GM12878 (cell line): ENCODE measurements around the gene SFXN5. TPM values are rescaled to one million over a fixed set of nuclear protein-coding genes. Genes with fewer than 3 reads are reported as not detected.

ENCODE experiments used
- ATAC-seq: fragments of 200-7000 bp; cut with Tn5 transposase; 3 replicates; pipeline ENCODE4 v1.9.1; 2020; ENCODE audit warnings: mild to moderate bottlenecking, moderate library complexity
- BruUV-seq: library from RNA; stranded (reverse); fragments of 400-500 nt; replicated peaks from 2 replicates; lab custom pipeline; 2021; lab: Mats Ljungman, UMichigan
- CTCF ChIA-PET: fragments of 300-600 bp; sonication (Branson Sonifier 250); formaldehyde crosslinking; extraction: SDS; loops from one replicate; lab custom pipeline; 2021; ENCODE audit warnings: inconsistent platforms; lab: Yijun Ruan, JAX
- POLR2A ChIA-PET: fragments of 350-600 bp; formaldehyde crosslinking; extraction: SDS; loops from one replicate; lab custom pipeline; 2021; ENCODE audit warnings: inconsistent platforms; lab: Charles Lee
- RAD21 ChIA-PET: fragments of 300-600 bp; sonication (Branson Sonifier 250); formaldehyde crosslinking; loops from one replicate; lab custom pipeline; 2023; ENCODE audit warnings: antibody characterized with exemption; ENCODE audit not compliant: unreplicated experiment; lab: Charles Lee
- SMC1A ChIA-PET: fragments of 300-600 bp; sonication (Branson Sonifier 250); formaldehyde crosslinking; loops from one replicate; lab custom pipeline; 2023; ENCODE audit not compliant: unreplicated experiment, uncharacterized antibody; lab: Charles Lee
- DNase-seq: peaks from one replicate; pipeline ENCODE4 v3.0.0-alpha.2; 2011; ENCODE audit warnings: low read depth, low spot score
- FAIRE-seq: peaks from 3 replicates; lab custom pipeline; 2011; peaks lifted over from hg19 to GRCh38; lab: Jason Lieb, UNC
- H2AFZ ChIP-seq: 2 replicates; pipeline ENCODE4 v1.6.0; 2011; ENCODE audit warnings: low read depth, low read length, control low read depth; ENCODE audit not compliant: control insufficient read depth
- H3K27ac ChIP-seq: 2 replicates; pipeline ENCODE4 v1.5.1; 2011; ENCODE audit warnings: control low read depth; ENCODE audit not compliant: control insufficient read depth, insufficient read depth
- H3K27me3 ChIP-seq, 2 experiments: replicated peaks in 1 of 2; 2 replicates each; pipeline versions ENCODE4 v1.6.0 to v1.6.1; 2011; ENCODE audit warnings: low read length in 1 of 2; ENCODE audit not compliant: control insufficient read depth in 2 of 2, insufficient read depth in 2 of 2
- H3K36me3 ChIP-seq, 2 experiments: 2 replicates each; pipeline ENCODE4 v1.5.1; 2011; ENCODE audit warnings: low read length in 1 of 2; ENCODE audit not compliant: control insufficient read depth in 2 of 2, insufficient read depth in 2 of 2
- H3K4me1 ChIP-seq: 2 replicates; pipeline ENCODE4 v1.6.1; 2011; ENCODE audit warnings: mild to moderate bottlenecking, low read length, moderate library complexity, mixed read lengths; ENCODE audit not compliant: control insufficient read depth, insufficient read depth
- H3K4me2 ChIP-seq: 2 replicates; pipeline ENCODE4 v1.6.0; 2011; ENCODE audit warnings: control low read depth; ENCODE audit not compliant: control insufficient read depth, insufficient read depth
- H3K4me3 ChIP-seq: fragments of 200-600 bp; sonication (generic); 2 replicates; pipeline ENCODE4 v1.5.1; 2016
- H3K79me2 ChIP-seq: 2 replicates; pipeline ENCODE4 v1.6.0; 2011; ENCODE audit warnings: low read length; ENCODE audit not compliant: control insufficient read depth, insufficient read depth
- H3K9ac ChIP-seq: 2 replicates; pipeline ENCODE4 v1.8.0; 2011; ENCODE audit warnings: low read length, control low read depth, mixed read lengths; ENCODE audit not compliant: control insufficient read depth, insufficient read depth
- H3K9me3 ChIP-seq: replicated peaks from 3 replicates; pipeline ENCODE4 v1.5.1; 2011; ENCODE audit warnings: mild to moderate bottlenecking, low read length; ENCODE audit not compliant: control insufficient read depth, insufficient read depth
- H4K20me1 ChIP-seq: 2 replicates; pipeline ENCODE4 v1.6.0; 2011; ENCODE audit not compliant: control insufficient read depth, insufficient read depth
- EP300 ChIP-seq, 2 experiments: fragments of 150-350 bp in 1 of 2; IDR thresholded peaks; 2 replicates each; pipeline ENCODE4 v1.6.1; 2011 to 2012; ENCODE audit warnings: low read depth in 2 of 2, low read length in 2 of 2, borderline replicate concordance in 1 of 2, improper control_type of control experiment in 1 of 2, inconsistent platforms in 1 of 2; ENCODE audit not compliant: control insufficient read depth in 1 of 2
- FOS ChIP-seq: IDR thresholded peaks from 3 replicates; pipeline ENCODE4 v1.6.1; 2011; ENCODE audit warnings: borderline replicate concordance; ENCODE audit not compliant: insufficient read length; ENCODE audit errors: extremely low read depth
- FOXM1 ChIP-seq: IDR thresholded peaks from 2 replicates; pipeline ENCODE4 v1.6.1; 2012; ENCODE audit warnings: low read depth, mild to moderate bottlenecking, inconsistent platforms, low read length, moderate library complexity
- HCFC1 ChIP-seq: fragments of 150-350 bp; IDR thresholded peaks from 2 replicates; pipeline ENCODE4 v1.6.1; 2014; ENCODE audit warnings: low read length
- KAT2A ChIP-seq: conservative IDR thresholded peaks from 2 replicates; pipeline ENCODE4 v1.6.1; 2011; ENCODE audit warnings: low read depth, low read length; ENCODE audit not compliant: control insufficient read depth
- MEF2A ChIP-seq: IDR thresholded peaks from 2 replicates; pipeline ENCODE4 v1.6.1; 2011; ENCODE audit warnings: low read depth, mild to moderate bottlenecking, low read length, moderate library complexity; ENCODE audit not compliant: insufficient read depth
- MYC ChIP-seq: IDR thresholded peaks from 2 replicates; pipeline ENCODE4 v1.6.1; 2011; ENCODE audit warnings: mild to moderate bottlenecking, low read length, moderate library complexity, inconsistent platforms; ENCODE audit not compliant: insufficient read depth, insufficient replicate concordance, insufficient read length, severe bottlenecking
- NFIC ChIP-seq: IDR thresholded peaks from 2 replicates; pipeline ENCODE4 v1.6.1; 2012; ENCODE audit warnings: low read depth, mild to moderate bottlenecking, inconsistent platforms, low read length, moderate library complexity
- NFYB ChIP-seq: IDR thresholded peaks from 2 replicates; pipeline ENCODE4 v1.6.1; 2011; ENCODE audit warnings: low read depth, mild to moderate bottlenecking, low read length, improper control_type of control experiment, moderate library complexity; ENCODE audit not compliant: insufficient read depth
- PAX8 ChIP-seq: fragments of 450-650 bp; IDR thresholded peaks from 2 replicates; pipeline ENCODE4 v1.6.1; 2017; ENCODE audit warnings: mild to moderate bottlenecking, moderate library complexity
- RAD21 ChIP-seq: IDR thresholded peaks from 2 replicates; pipeline ENCODE4 v1.6.1; 2011; ENCODE audit warnings: mild to moderate bottlenecking, low read depth, low read length, moderate library complexity; ENCODE audit not compliant: insufficient read depth
- RB1 ChIP-seq: fragments of 450-650 bp; formaldehyde crosslinking; IDR thresholded peaks from 2 replicates; pipeline ENCODE4 v1.6.1; 2017; ENCODE audit warnings: mild to moderate bottlenecking, borderline replicate concordance
- SIX5 ChIP-seq: IDR thresholded peaks from 2 replicates; pipeline ENCODE4 v1.6.1; 2011; ENCODE audit warnings: mild to moderate bottlenecking, low read depth, low read length, moderate library complexity; ENCODE audit not compliant: severe bottlenecking
- TBL1XR1 ChIP-seq: IDR thresholded peaks from 2 replicates; pipeline ENCODE4 v1.6.1; 2012; ENCODE audit warnings: low read depth, low read length, improper control_type of control experiment
- WGBS: methylation state at CpG from one replicate; pipeline ENCODE4 v1.1.6; 2016; ENCODE audit warnings: low lambda C conversion rate; ENCODE audit not compliant: insufficient replicate concordance, insufficient coverage; ENCODE audit errors: missing lambda C conversion rate; 5-methylcytosine and 5-hydroxymethylcytosine counted together
- in situ Hi-C: fragments of 300-500 bp; cut with MboI; formaldehyde crosslinking; loops from 9 replicates; pipeline ENCODE4 v1.14.3; 2018; ENCODE audit warnings: mixed read lengths
- intact Hi-C: fragments of 100-400 bp; cut with micrococcal nuclease; formaldehyde crosslinking; loops from one replicate; pipeline ENCODE4 v1.14.2; 2022; ENCODE audit not compliant: unreplicated experiment
- polyA plus RNA-seq, 11 experiments: library from polyadenylated mRNA; depleted of rRNA in 4 of 11; unstranded in 6 of 11; stranded (reverse) in 5 of 11; fragments of >200 nt; fragmentation: Nextera tagmentation in 4 of 11; fragmentation: Illumina TruSeq in 1 of 11; extraction: Ambion mirVana in 4 of 11; extraction: Trizol in 1 of 11; gene quantifications; 1 replicate in 1 of 11; 2 replicates in 10 of 11; pipeline versions ENCODE4 v1.2.1 to v1.2.3, GENCODE V29; 2011 to 2016; ENCODE audit warnings: inconsistent platforms in 2 of 11, missing spikeins in 2 of 11, low read depth in 1 of 11
- total RNA-seq, 4 experiments: library from RNA; depleted of rRNA in 3 of 4; stranded (reverse); fragments of >200 nt in 3 of 4; fragmentation: Illumina TruSeq in 1 of 4; extraction: Trizol in 1 of 4; gene quantifications; 2 replicates each; pipeline versions ENCODE4 v1.2.1 to v1.2.3, GENCODE V29; 2013 to 2021
- TF ChIP-seq, protein P1 (sequence below): fragments of 450-650 bp; conservative IDR thresholded peaks from 2 replicates; pipeline ENCODE4 v1.6.1; 2017; ENCODE audit warnings: mild to moderate bottlenecking, moderate library complexity
- TF ChIP-seq, protein P2 (sequence below): fragments of 150-350 bp; IDR thresholded peaks from 2 replicates; pipeline ENCODE4 v1.6.1; 2016; ENCODE audit warnings: low read depth, low read length

SFXN5 gene
- total and polyA plus RNA-seq, 10 of the 15 experiments (the other 5 are each of a cell fraction or from before 2014, with no cell fraction given), result 3.3 to 15.9 (median 11.2) TPM

DNA sequence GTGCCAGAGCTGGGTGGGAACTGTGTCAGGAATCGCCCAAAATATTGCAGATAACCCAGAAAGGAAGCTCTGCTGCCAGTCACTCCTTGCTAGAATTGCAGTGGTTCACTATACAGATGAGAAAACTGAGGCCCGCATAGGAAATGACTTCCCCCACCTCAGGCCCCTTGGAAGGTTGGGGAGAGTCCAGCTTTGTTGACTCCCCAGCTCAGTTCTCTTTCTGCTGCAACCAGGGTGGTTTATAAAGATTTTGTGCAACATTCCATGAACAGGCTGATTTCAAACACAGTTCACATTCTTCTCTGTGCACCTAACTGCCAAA is 173.0 kb downstream of the SFXN5 start:
- ChIA-PET POLR2A (interaction anchor here (0.6 kb wide), 1 partner anchor 17 kb away, joined by 3 read pairs; no protein-coding TSS in a partner anchor), CTCF (interaction anchor here (1.2 to 14.3 kb wide), 6 partner anchors 11 to 76 kb away, joined by 3 to 437 read pairs (median 5); partner anchors contain the start of genes EMX1 and SPR), SMC1A (interaction anchor here (0.5 to 2.0 kb wide), 5 partner anchors 13 to 376 kb away, joined by 3 to 7 read pairs (median 4); no protein-coding TSS in a partner anchor), RAD21 (interaction anchor here (1.1 to 1.5 kb wide), 2 partner anchors 16 to 75 kb away, joined by 4 read pairs; no protein-coding TSS in a partner anchor)
- Histone ChIP-seq H4K20me1 (no peaks in the 10 kb centered on the region), H3K4me2 (no peak overlapping the region), H3K9ac (no peak overlapping the region), H3K79me2 (no peaks in the 10 kb centered on the region), H3K9me3 (no peaks in the 10 kb centered on the region), H3K36me3 (no peaks in the 10 kb centered on the region), H3K27me3 (no peaks in the 10 kb centered on the region; a peak in 1 of 4 replicates), H3K4me3 (no peak overlapping the region), H3K27ac (no peak overlapping the region), H2AFZ (no peak overlapping the region), H3K4me1 (peaks cover 23% of the 10 kb centered on the region)
- FAIRE-seq, result no peak
- 47% methylated on average over 2 of the region's 2 CpGs for WGBS
- no peak for DNase-seq
- no peak for ATAC-seq
- in situ Hi-C loops (no loop called here), intact Hi-C loops (no loop called here)
- BruUV-seq, result no TSS peak
- TF ChIP-seq RB1 (no peak), KAT2A (no peak), TBL1XR1 (no peak), MYC (no peak), SIX5 (no peak), NFIC (no peak), HCFC1 (no peak), FOXM1 (no peak), RAD21 (no peak), MEF2A (no peak), NFYB (no peak), PAX8 (no peak), FOS (no peak), EP300 (IDR thresholded peaks at IDR 0.05; ENCODE audit: borderline replicate concordance in 1 of 2, control insufficient read depth in 1 of 2, low read depth in 2 of 2, low read length in 2 of 2) (no peak)
- TF ChIP-seq, protein P1, sequence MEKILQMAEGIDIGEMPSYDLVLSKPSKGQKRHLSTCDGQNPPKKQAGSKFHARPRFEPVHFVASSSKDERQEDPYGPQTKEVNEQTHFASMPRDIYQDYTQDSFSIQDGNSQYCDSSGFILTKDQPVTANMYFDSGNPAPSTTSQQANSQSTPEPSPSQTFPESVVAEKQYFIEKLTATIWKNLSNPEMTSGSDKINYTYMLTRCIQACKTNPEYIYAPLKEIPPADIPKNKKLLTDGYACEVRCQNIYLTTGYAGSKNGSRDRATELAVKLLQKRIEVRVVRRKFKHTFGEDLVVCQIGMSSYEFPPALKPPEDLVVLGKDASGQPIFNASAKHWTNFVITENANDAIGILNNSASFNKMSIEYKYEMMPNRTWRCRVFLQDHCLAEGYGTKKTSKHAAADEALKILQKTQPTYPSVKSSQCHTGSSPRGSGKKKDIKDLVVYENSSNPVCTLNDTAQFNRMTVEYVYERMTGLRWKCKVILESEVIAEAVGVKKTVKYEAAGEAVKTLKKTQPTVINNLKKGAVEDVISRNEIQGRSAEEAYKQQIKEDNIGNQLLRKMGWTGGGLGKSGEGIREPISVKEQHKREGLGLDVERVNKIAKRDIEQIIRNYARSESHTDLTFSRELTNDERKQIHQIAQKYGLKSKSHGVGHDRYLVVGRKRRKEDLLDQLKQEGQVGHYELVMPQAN, result no peak
- TF ChIP-seq, protein P2, sequence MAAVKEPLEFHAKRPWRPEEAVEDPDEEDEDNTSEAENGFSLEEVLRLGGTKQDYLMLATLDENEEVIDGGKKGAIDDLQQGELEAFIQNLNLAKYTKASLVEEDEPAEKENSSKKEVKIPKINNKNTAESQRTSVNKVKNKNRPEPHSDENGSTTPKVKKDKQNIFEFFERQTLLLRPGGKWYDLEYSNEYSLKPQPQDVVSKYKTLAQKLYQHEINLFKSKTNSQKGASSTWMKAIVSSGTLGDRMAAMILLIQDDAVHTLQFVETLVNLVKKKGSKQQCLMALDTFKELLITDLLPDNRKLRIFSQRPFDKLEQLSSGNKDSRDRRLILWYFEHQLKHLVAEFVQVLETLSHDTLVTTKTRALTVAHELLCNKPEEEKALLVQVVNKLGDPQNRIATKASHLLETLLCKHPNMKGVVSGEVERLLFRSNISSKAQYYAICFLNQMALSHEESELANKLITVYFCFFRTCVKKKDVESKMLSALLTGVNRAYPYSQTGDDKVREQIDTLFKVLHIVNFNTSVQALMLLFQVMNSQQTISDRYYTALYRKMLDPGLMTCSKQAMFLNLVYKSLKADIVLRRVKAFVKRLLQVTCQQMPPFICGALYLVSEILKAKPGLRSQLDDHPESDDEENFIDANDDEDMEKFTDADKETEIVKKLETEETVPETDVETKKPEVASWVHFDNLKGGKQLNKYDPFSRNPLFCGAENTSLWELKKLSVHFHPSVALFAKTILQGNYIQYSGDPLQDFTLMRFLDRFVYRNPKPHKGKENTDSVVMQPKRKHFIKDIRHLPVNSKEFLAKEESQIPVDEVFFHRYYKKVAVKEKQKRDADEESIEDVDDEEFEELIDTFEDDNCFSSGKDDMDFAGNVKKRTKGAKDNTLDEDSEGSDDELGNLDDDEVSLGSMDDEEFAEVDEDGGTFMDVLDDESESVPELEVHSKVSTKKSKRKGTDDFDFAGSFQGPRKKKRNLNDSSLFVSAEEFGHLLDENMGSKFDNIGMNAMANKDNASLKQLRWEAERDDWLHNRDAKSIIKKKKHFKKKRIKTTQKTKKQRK, result no peak
